Right lobe of liver (tissue), 6 donors: ENCODE results near the gene BMERB1. TPM values are rescaled to one million over a fixed set of nuclear protein-coding genes. Genes with fewer than 3 reads are reported as not detected.

Source experiments
- ATAC-seq, 4 donors: fragments of 200-7000 bp; cut with Tn5 transposase; one replicate each; pipeline ENCODE4 v1.9.1; 2020; ENCODE audit warnings: mild to moderate bottlenecking in 4 of 4, moderate library complexity in 4 of 4
- DNase-seq, 3 donors: peaks; one replicate each; pipeline ENCODE4 v3.0.0-alpha.2; 2020
- H3K27ac ChIP-seq, 3 donors: fragments of 200-600 bp; one replicate each; pipeline ENCODE4 v1.8.0; 2022
- H3K27me3 ChIP-seq, 2 donors: fragments of 200-600 bp; one replicate each; pipeline ENCODE4 v1.8.0; 2022
- H3K36me3 ChIP-seq, 4 donors: fragments of 200-600 bp; sonication (generic) in 1 of 4; one replicate each; pipeline versions ENCODE4 v1.5.1 to v1.8.0; 2017 to 2022; ENCODE audit warnings: control low read depth in 1 of 4
- H3K4me1 ChIP-seq, 4 donors: fragments of 200-600 bp; sonication (generic) in 1 of 4; one replicate each; pipeline versions ENCODE4 v1.5.1 to v1.8.0; 2017 to 2022; ENCODE audit warnings: control low read depth in 1 of 4
- H3K4me3 ChIP-seq, 3 donors: fragments of 200-600 bp; one replicate each; pipeline ENCODE4 v1.8.0; 2022
- H3K9me3 ChIP-seq, 4 donors: fragments of 200-600 bp; sonication (generic) in 1 of 4; one replicate each; pipeline versions ENCODE4 v1.5.1 to v1.8.0; 2017 to 2022; ENCODE audit warnings: control low read depth in 1 of 4
- POLR2A ChIP-seq: fragments of 450-650 bp; IDR thresholded peaks from one replicate; pipeline ENCODE4 v1.6.1; 2017; ENCODE audit warnings: antibody characterized with exemption, mild to moderate bottlenecking
- WGBS: methylation state at CpG from one replicate; pipeline ENCODE4 v1.1.6; 2018; ENCODE audit warnings: low coverage, low lambda C conversion rate; ENCODE audit not compliant: insufficient coverage; ENCODE audit errors: missing lambda C conversion rate; 5-methylcytosine and 5-hydroxymethylcytosine counted together
- intact Hi-C, 2 donors: fragments of 100-400 bp; cut with DNase I; formaldehyde crosslinking; loops; one replicate each; pipeline versions ENCODE4 v1.11.2 to v1.14.1; 2022
- total RNA-seq, 6 experiments: library from RNA; depleted of rRNA in 2 of 6; stranded (reverse); fragments of >200 nt in 2 of 6; fragmentation: NEBNext Ultra II Directional in 3 of 6; extraction: Animal tissue kit (Norgen Biotek cat#: 25700) in 3 of 6; gene quantifications; one replicate each; pipeline versions ENCODE4 v1.1.0 to v1.2.4, GENCODE V29; 2016 to 2023
- TF ChIP-seq, protein P1 (sequence below), 4 donors: fragments of 200-600 bp in 3 of 4; fragments of 450-650 bp in 1 of 4; IDR thresholded peaks; one replicate each; pipeline versions ENCODE4 v1.5.1 to v1.8.0; 2016 to 2022; ENCODE audit warnings: antibody characterized with exemption in 4 of 4, mild to moderate bottlenecking in 2 of 4
- donor health status: DM: no; HTN: yes; CAD: no.
- donor health status: DM: no; HTN: no; CAD: no.
- donor health status: DM: no; HTN: no; CAD: no.
- donor health status: DM: no; HTN: yes; CAD: no.
- donor health status: DM: no; HTN: yes; CAD: no.

Gene BMERB1
- total RNA-seq, 6 experiments from 2014 or later, result 7.0 to 24.0 (median 10.5) TPM

DNA sequence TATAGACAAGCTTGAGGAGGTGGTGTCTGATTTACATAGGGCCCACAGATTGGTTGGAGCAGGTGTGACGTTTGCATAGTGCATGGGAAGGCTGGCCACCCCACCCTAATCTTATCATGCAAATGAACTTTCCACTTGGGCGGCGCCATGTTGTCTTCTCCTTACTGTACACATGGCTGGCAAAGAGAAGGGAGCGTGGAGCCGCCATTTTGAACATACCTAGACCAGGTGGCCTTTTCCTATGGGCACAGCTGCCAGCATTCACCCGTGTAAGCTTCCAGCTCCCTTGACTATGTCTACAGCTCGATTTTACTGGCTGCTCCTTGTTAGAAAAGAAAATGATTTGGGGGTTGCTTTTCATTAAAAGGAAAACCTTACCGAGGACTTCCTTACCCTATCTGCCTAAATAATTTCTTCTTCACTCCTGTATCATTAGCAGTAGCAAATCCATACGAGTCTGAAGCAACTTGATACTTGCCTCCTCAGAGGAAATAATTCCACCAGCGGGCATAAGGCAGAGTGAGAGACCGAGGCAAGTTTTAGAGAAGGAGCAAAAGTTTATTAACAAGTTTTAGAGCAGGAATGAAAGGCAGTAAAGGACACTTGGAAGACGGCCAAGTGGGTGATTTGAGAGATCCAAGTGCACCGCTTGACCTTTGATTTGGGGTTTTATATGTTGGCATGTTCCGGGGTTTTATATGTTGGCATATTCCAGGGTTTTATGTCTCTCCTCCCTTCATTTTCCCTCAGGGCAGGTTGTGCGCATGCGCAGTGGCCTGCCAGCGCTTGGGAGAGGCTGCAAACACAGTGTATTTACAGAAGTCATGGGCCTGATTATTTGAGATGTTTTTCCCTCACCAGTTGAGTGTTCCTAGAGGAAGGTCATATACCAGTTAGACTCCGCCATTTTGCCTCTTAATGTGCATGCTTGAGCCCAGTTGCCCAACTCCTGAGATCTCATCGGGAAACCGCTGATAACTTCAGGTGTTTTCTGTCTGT lies 142.9 kb downstream of the BMERB1 start:
- peak; percentile 81 to 89 (median 88) for DNase-seq
- no peaks in the 10 kb centered on the region for H3K27me3 ChIP-seq
- ATAC-seq, result peak; percentile 56 to 80 (median 69)
- H3K9me3 ChIP-seq, result no peaks in the 10 kb centered on the region
- H3K4me1 ChIP-seq, result peaks cover 0 to 47% (median 15%) of the 10 kb centered on the region in 4 donors
- H3K36me3 ChIP-seq, result peaks cover 0 to 6% (median 2%) of the 10 kb centered on the region in 4 donors
- no peak for TF ChIP-seq POLR2A
- TF ChIP-seq, protein P1, sequence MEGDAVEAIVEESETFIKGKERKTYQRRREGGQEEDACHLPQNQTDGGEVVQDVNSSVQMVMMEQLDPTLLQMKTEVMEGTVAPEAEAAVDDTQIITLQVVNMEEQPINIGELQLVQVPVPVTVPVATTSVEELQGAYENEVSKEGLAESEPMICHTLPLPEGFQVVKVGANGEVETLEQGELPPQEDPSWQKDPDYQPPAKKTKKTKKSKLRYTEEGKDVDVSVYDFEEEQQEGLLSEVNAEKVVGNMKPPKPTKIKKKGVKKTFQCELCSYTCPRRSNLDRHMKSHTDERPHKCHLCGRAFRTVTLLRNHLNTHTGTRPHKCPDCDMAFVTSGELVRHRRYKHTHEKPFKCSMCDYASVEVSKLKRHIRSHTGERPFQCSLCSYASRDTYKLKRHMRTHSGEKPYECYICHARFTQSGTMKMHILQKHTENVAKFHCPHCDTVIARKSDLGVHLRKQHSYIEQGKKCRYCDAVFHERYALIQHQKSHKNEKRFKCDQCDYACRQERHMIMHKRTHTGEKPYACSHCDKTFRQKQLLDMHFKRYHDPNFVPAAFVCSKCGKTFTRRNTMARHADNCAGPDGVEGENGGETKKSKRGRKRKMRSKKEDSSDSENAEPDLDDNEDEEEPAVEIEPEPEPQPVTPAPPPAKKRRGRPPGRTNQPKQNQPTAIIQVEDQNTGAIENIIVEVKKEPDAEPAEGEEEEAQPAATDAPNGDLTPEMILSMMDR (IDR thresholded peaks at IDR 0.05), result no peak
- no peak overlapping the region for H3K4me3 ChIP-seq
- intact Hi-C loops, result no loop called here
- 47% methylated on average over 20 of the region's 20 CpGs for WGBS
- peak overlapping the region; percentile 76 to 92 (median 91) for H3K27ac ChIP-seq

DNA sequence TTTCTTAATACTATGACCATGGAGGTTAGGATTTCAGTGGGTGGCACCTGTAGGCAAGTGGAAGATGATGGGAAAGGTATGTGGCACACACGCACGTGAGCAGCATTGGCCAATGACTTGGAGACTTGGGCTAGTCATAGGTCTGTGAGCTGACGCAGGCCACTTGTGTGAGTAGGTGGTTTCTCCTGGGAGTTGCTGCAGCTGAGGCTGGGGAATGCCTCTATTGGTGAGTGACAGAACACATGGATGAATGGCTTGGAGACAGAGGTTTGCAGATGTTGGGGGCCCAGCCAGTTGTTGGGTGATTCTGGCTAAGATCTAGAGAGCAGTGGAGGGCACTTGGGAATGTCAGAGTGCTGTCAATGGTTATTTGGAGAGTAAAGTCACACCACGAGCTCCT lies 144.4 kb downstream of the BMERB1 start:
- Histone ChIP-seq H3K36me3 (peaks cover 0 to 6% (median 2%) of the 10 kb centered on the region in 4 donors), H3K4me1 (peaks cover 0 to 32% (median 7%) of the 10 kb centered on the region in 4 donors), H3K27me3 (no peaks in the 10 kb centered on the region), H3K4me3 (no peak overlapping the region), H3K27ac (no peak overlapping the region), H3K9me3 (no peaks in the 10 kb centered on the region)
- 80% methylated on average over 4 of the region's 4 CpGs for WGBS
- intact Hi-C loops, result no loop called here
- DNase-seq (no peak), ATAC-seq (no peak)
- TF ChIP-seq, protein P1 (IDR thresholded peaks at IDR 0.05), result no peak
- TF ChIP-seq POLR2A, result no peak

DNA sequence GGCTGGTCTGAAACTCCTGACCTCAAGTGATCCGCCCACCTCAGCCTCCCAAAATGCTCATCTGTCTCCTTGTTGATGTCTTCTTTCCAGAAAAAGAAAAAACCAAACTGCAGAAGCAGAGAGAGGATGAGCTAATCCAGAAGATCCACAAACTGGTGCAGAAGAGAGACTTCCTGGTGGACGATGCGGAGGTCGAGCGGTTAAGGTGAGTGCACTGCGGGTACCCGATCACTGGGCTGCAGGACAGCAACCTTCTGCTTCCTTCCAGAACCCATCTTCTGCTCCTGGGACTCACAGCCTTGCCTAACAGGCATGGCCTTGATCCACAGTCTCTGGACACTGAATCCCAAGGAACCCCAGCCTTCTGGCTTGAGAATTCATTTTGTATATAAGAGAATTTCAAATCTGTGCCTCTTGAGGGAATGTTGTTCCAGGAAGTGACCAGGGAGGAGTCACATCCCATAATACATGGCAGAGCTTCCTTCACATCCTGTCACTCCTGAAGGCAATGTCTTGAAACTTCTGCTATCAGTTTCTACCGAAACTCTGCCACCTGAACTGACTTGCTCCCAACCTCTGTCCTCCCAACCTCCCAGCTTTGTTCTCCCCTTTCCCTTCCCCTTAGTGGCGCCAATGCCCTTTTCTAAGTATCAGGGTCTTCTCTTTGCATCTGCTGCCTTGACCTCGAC lies 146.9 kb downstream of the BMERB1 start:
- DNase-seq (no peak), ATAC-seq (no peak)
- TF ChIP-seq POLR2A, result no peak
- TF ChIP-seq, protein P1 (IDR thresholded peaks at IDR 0.05), result no peak
- Histone ChIP-seq H3K9me3 (no peaks in the 10 kb centered on the region), H3K27me3 (no peaks in the 10 kb centered on the region), H3K36me3 (peaks cover 0 to 6% (median 2%) of the 10 kb centered on the region in 4 donors), H3K27ac (no peak overlapping the region), H3K4me3 (no peak overlapping the region), H3K4me1 (peaks cover 0 to 19% (median 7%) of the 10 kb centered on the region in 4 donors)
- WGBS, result 63% methylated on average over 3 of the region's 10 CpGs
- intact Hi-C loops, result no loop called here

DNA sequence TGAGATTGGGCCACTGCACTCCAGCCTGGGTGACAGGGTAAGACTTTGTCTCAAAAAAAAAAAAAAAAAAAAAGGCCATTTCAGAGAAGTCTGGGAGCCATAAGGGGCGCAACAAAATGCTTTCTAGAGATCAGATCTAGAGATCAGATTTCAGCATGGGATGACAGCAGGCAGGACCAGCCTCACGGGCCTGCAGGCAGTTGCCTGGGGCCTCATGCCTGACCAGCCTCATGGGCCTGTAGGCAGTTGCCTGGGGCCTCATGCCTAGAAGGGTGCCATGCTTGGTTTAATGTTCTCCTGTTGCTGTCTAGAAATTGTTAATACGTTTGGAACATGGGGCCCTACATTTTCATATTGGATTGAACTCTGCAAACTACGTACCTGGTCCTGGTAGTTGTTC lies 149.1 kb downstream of the BMERB1 start:
- TF ChIP-seq, protein P1 (IDR thresholded peaks at IDR 0.05), result no peak
- TF ChIP-seq POLR2A, result no peak
- intact Hi-C loops, result no loop called here
- Histone ChIP-seq H3K27ac (no peak overlapping the region), H3K4me1 (no peaks in the 10 kb centered on the region), H3K36me3 (peaks cover 0 to 6% (median 2%) of the 10 kb centered on the region in 4 donors), H3K27me3 (no peaks in the 10 kb centered on the region), H3K4me3 (no peak overlapping the region), H3K9me3 (no peaks in the 10 kb centered on the region)
- WGBS, result 86% methylated on average over 2 of the region's 4 CpGs
- no peak for DNase-seq
- no peak for ATAC-seq
